ENCODE measurements around the gene CFAP251.
A peak's percentile ranks its signal among the peaks of the same experiment; 100 is the strongest.

CFAP251 gene

DNA sequence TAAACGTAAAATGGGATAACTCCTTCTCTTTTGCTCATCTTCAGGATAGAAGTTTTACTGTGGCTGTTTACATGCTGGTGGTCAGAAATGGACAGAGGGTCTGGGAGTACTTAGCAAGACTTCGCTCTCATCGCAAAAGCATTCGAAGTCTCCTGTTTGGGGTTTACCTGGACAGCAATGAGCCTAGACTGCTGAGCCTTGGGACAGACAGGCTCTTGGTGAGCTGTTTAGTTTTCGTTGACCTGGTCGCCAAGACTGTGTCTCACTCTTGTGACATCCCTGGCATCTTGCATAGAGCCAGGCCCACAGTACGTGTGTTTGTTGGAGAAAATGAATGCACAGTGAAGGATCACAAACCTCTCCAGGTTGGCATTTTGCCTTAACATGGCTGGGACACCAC, 42.1 kb downstream of the CFAP251 start:
- H3K9me3 ChIP-seq (ENCODE audit: control insufficient read depth, insufficient read depth, low read depth, low read length): no peaks in the 10 kb centered on the region
- ChIA-PET CTCF (no interaction called here), POLR2A (no interaction called here)
- peaks cover 0 to 3% of the 10 kb centered on the region in 2 experiments; a peak in 1 of 3 replicates for H3K36me3 ChIP-seq (ENCODE audit: control insufficient read depth in 2 of 2, insufficient read depth in 1 of 2, low read length in 2 of 2)
- H3K27ac ChIP-seq (ENCODE audit: extremely low read depth, low read depth, low read length): no peak overlapping the region
- H3K4me1 ChIP-seq (ENCODE audit: control insufficient read depth, insufficient read depth, low read length): no peaks in the 10 kb centered on the region
- TF ChIP-seq IKZF3 (tag by site-specific recombination; IDR thresholded peaks at IDR 0.05) (no peak), WT1 (tag by site-specific recombination; IDR thresholded peaks at IDR 0.05) (no peak)
- TF ChIP-seq, protein P1, sequence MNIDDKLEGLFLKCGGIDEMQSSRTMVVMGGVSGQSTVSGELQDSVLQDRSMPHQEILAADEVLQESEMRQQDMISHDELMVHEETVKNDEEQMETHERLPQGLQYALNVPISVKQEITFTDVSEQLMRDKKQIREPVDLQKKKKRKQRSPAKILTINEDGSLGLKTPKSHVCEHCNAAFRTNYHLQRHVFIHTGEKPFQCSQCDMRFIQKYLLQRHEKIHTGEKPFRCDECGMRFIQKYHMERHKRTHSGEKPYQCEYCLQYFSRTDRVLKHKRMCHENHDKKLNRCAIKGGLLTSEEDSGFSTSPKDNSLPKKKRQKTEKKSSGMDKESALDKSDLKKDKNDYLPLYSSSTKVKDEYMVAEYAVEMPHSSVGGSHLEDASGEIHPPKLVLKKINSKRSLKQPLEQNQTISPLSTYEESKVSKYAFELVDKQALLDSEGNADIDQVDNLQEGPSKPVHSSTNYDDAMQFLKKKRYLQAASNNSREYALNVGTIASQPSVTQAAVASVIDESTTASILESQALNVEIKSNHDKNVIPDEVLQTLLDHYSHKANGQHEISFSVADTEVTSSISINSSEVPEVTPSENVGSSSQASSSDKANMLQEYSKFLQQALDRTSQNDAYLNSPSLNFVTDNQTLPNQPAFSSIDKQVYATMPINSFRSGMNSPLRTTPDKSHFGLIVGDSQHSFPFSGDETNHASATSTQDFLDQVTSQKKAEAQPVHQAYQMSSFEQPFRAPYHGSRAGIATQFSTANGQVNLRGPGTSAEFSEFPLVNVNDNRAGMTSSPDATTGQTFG (tag by site-specific recombination; IDR thresholded peaks at IDR 0.05; ENCODE audit: borderline replicate concordance): no peak
- TF ChIP-seq, protein P2, sequence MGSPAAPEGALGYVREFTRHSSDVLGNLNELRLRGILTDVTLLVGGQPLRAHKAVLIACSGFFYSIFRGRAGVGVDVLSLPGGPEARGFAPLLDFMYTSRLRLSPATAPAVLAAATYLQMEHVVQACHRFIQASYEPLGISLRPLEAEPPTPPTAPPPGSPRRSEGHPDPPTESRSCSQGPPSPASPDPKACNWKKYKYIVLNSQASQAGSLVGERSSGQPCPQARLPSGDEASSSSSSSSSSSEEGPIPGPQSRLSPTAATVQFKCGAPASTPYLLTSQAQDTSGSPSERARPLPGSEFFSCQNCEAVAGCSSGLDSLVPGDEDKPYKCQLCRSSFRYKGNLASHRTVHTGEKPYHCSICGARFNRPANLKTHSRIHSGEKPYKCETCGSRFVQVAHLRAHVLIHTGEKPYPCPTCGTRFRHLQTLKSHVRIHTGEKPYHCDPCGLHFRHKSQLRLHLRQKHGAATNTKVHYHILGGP (tag by site-specific recombination; IDR thresholded peaks at IDR 0.05): no peak
- no peak overlapping the region for H3K4me3 ChIP-seq (ENCODE audit: low read depth, low read length)

- no peaks in the 10 kb centered on the region for H3K4me1 ChIP-seq (ENCODE audit: control insufficient read depth, insufficient read depth, low read length)
- ChIA-PET POLR2A (no interaction called here), CTCF (no interaction called here)
- H3K27ac ChIP-seq (ENCODE audit: extremely low read depth, low read depth, low read length): no peak overlapping the region
- H3K9me3 ChIP-seq (ENCODE audit: control insufficient read depth, insufficient read depth, low read depth, low read length): no peaks in the 10 kb centered on the region
- TF ChIP-seq SCRT2 (tag by site-specific recombination; IDR thresholded peaks at IDR 0.05): 0 out of 2 replicates have a peak, but pooled peaks have one; percentile 4
- TF ChIP-seq ZNF585B (tag by site-specific recombination; IDR thresholded peaks at IDR 0.05): no peak
- no peak for TF ChIP-seq ZNF274 (IDR thresholded peaks at IDR 0.05; ENCODE audit: low read length)
- no peak for TF ChIP-seq ZNF274 (tag by site-specific recombination; IDR thresholded peaks at IDR 0.05; ENCODE audit: borderline replicate concordance)
- TF ChIP-seq, protein P3, sequence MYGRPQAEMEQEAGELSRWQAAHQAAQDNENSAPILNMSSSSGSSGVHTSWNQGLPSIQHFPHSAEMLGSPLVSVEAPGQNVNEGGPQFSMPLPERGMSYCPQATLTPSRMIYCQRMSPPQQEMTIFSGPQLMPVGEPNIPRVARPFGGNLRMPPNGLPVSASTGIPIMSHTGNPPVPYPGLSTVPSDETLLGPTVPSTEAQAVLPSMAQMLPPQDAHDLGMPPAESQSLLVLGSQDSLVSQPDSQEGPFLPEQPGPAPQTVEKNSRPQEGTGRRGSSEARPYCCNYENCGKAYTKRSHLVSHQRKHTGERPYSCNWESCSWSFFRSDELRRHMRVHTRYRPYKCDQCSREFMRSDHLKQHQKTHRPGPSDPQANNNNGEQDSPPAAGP (tag by site-specific recombination; IDR thresholded peaks at IDR 0.05): no peak
- TF ChIP-seq ZNF510 (tag by site-specific recombination; IDR thresholded peaks at IDR 0.05; ENCODE audit: insufficient replicate concordance): no peak
- TF ChIP-seq PBX3 (CRISPR knock-in tag; IDR thresholded peaks at IDR 0.05): no peak
- TF ChIP-seq ZNF488 (tag by site-specific recombination; IDR thresholded peaks at IDR 0.05): no peak
- TF ChIP-seq ZNF366 (tag by site-specific recombination; conservative IDR thresholded peaks at IDR 0.05): peak; percentile 80
- TF ChIP-seq, protein P1 (tag by site-specific recombination; IDR thresholded peaks at IDR 0.05; ENCODE audit: borderline replicate concordance): no peak
- no peak for TF ChIP-seq ZNF776 (tag by site-specific recombination; IDR thresholded peaks at IDR 0.05; ENCODE audit: borderline replicate concordance)
- TF ChIP-seq, protein P4, sequence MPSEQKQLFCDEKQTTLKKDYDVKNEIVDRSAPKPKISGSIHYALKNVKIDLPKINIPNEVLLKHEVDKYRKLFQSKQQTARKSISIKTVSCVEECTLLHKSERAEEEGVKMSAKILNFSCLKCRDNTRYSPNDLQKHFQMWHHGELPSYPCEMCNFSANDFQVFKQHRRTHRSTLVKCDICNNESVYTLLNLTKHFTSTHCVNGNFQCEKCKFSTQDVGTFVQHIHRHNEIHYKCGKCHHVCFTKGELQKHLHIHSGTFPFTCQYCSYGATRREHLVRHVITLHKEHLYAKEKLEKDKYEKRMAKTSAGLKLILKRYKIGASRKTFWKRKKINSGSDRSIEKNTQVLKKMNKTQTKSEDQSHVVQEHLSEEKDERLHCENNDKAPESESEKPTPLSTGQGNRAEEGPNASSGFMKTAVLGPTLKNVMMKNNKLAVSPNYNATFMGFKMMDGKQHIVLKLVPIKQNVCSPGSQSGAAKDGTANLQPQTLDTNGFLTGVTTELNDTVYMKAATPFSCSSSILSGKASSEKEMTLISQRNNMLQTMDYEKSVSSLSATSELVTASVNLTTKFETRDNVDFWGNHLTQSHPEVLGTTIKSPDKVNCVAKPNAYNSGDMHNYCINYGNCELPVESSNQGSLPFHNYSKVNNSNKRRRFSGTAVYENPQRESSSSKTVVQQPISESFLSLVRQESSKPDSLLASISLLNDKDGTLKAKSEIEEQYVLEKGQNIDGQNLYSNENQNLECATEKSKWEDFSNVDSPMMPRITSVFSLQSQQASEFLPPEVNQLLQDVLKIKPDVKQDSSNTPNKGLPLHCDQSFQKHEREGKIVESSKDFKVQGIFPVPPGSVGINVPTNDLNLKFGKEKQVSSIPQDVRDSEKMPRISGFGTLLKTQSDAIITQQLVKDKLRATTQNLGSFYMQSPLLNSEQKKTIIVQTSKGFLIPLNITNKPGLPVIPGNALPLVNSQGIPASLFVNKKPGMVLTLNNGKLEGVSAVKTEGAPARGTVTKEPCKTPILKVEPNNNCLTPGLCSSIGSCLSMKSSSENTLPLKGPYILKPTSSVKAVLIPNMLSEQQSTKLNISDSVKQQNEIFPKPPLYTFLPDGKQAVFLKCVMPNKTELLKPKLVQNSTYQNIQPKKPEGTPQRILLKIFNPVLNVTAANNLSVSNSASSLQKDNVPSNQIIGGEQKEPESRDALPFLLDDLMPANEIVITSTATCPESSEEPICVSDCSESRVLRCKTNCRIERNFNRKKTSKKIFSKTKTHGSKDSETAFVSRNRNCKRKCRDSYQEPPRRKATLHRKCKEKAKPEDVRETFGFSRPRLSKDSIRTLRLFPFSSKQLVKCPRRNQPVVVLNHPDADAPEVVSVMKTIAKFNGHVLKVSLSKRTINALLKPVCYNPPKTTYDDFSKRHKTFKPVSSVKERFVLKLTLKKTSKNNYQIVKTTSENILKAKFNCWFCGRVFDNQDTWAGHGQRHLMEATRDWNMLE (tag by site-specific recombination; conservative IDR thresholded peaks at IDR 0.05; ENCODE audit: low read depth): no peak
- no peak for TF ChIP-seq ZNF132 (tag by site-specific recombination; IDR thresholded peaks at IDR 0.05; ENCODE audit: borderline replicate concordance)
- TF ChIP-seq MEIS1 (CRISPR knock-in tag; IDR thresholded peaks at IDR 0.05; ENCODE audit: borderline replicate concordance): no peak
- peaks cover 0 to 3% of the 10 kb centered on the region in 2 experiments; a peak in 1 of 3 replicates for H3K36me3 ChIP-seq (ENCODE audit: control insufficient read depth in 2 of 2, insufficient read depth in 1 of 2, low read length in 2 of 2)
- H3K4me3 ChIP-seq (ENCODE audit: low read depth, low read length): no peak overlapping the region
Measured at GRCh38 chr12:121961195-121961879, 42.9 kb downstream of the CFAP251 start.
